Hepatocyte (in vitro differentiated cells): Measurements from ENCODE around the gene XCL1. TPM values are rescaled to one million over a fixed set of nuclear protein-coding genes. Genes with fewer than 3 reads are reported as not detected.

Experiments used
- DNase-seq: peaks from one replicate; pipeline ENCODE4 v3.0.0-alpha.2; 2016; ENCODE audit warnings: low spot score
- H2AFZ ChIP-seq: fragments of 200-600 bp; sonication (generic); 2 replicates; pipeline ENCODE4 v1.6.0; 2016; ENCODE audit warnings: antibody characterized with exemption, mild to moderate bottlenecking
- H3K27ac ChIP-seq: fragments of 200-600 bp; sonication (generic); 2 replicates; pipeline ENCODE4 v1.5.1; 2016; ENCODE audit warnings: mild to moderate bottlenecking
- H3K27me3 ChIP-seq: fragments of 200-600 bp; sonication (generic); 2 replicates; pipeline ENCODE4 v1.6.1; 2016
- H3K36me3 ChIP-seq: fragments of 200-600 bp; sonication (generic); replicated peaks from 2 replicates; pipeline ENCODE4 v1.5.1; 2016; ENCODE audit warnings: low read depth; ENCODE audit not compliant: insufficient read depth
- H3K4me1 ChIP-seq: fragments of 200-600 bp; sonication (generic); 2 replicates; pipeline ENCODE4 v1.5.1; 2016; ENCODE audit warnings: mild to moderate bottlenecking, moderate library complexity; ENCODE audit not compliant: insufficient read depth
- H3K4me2 ChIP-seq: fragments of 200-600 bp; sonication (generic); 2 replicates; pipeline ENCODE4 v1.6.0; 2016
- H3K4me3 ChIP-seq: fragments of 200-600 bp; sonication (generic); 2 replicates; pipeline ENCODE4 v1.5.1; 2016; ENCODE audit warnings: mild to moderate bottlenecking
- H3K79me2 ChIP-seq: fragments of 200-600 bp; sonication (generic); 2 replicates; pipeline ENCODE4 v1.6.0; 2017; ENCODE audit warnings: mild to moderate bottlenecking
- H3K9me2 ChIP-seq: fragments of 200-600 bp; sonication (generic); replicated peaks from 2 replicates; pipeline ENCODE4 v1.6.0; 2017; ENCODE audit warnings: mild to moderate bottlenecking; ENCODE audit not compliant: insufficient read depth
- H3K9me3 ChIP-seq: fragments of 200-600 bp; sonication (generic); 2 replicates; pipeline ENCODE4 v1.5.1; 2016; ENCODE audit warnings: low read depth, mild to moderate bottlenecking
- H4K20me1 ChIP-seq: fragments of 200-600 bp; sonication (generic); 2 replicates; pipeline ENCODE4 v1.6.0; 2016; ENCODE audit warnings: mild to moderate bottlenecking; ENCODE audit not compliant: insufficient read depth, poor library complexity, severe bottlenecking
- EZH2 ChIP-seq: fragments of 200-600 bp; sonication (generic); IDR thresholded peaks from 2 replicates; pipeline ENCODE4 v1.6.1; 2016; ENCODE audit warnings: antibody characterized with exemption, mild to moderate bottlenecking, borderline replicate concordance
- EZH2phosphoT487 ChIP-seq: fragments of 200-600 bp; sonication (generic); IDR thresholded peaks from one replicate; pipeline ENCODE4 v1.6.1; 2018; ENCODE audit warnings: antibody characterized with exemption, mild to moderate bottlenecking, low read depth, moderate library complexity; ENCODE audit not compliant: unreplicated experiment, severe bottlenecking
- WGBS: methylation state at CpG from one replicate; pipeline ENCODE4 v1.1.6; 2016; ENCODE audit warnings: low lambda C conversion rate; ENCODE audit errors: missing lambda C conversion rate; 5-methylcytosine and 5-hydroxymethylcytosine counted together
- polyA plus RNA-seq: library from polyadenylated mRNA; unstranded; fragments of >200 nt; fragmentation: Nextera tagmentation; extraction: Ambion mirVana; gene quantifications from 2 replicates; pipeline ENCODE4 v1.2.1, GENCODE V29; 2016
- total RNA-seq: library from RNA; depleted of rRNA; stranded (reverse); fragments of >200 nt; gene quantifications from 2 replicates; pipeline ENCODE4 v1.2.3, GENCODE V29; 2014
- TF ChIP-seq, protein P1 (sequence below): fragments of 200-600 bp; sonication (generic); IDR thresholded peaks from 2 replicates; pipeline ENCODE4 v1.5.1; 2016; ENCODE audit warnings: antibody characterized with exemption, mild to moderate bottlenecking; ENCODE audit not compliant: poor library complexity

The XCL1 gene
- total and polyA plus RNA-seq, 2 experiments from 2014 or later = 0.23 to 0.24 TPM

DNA sequence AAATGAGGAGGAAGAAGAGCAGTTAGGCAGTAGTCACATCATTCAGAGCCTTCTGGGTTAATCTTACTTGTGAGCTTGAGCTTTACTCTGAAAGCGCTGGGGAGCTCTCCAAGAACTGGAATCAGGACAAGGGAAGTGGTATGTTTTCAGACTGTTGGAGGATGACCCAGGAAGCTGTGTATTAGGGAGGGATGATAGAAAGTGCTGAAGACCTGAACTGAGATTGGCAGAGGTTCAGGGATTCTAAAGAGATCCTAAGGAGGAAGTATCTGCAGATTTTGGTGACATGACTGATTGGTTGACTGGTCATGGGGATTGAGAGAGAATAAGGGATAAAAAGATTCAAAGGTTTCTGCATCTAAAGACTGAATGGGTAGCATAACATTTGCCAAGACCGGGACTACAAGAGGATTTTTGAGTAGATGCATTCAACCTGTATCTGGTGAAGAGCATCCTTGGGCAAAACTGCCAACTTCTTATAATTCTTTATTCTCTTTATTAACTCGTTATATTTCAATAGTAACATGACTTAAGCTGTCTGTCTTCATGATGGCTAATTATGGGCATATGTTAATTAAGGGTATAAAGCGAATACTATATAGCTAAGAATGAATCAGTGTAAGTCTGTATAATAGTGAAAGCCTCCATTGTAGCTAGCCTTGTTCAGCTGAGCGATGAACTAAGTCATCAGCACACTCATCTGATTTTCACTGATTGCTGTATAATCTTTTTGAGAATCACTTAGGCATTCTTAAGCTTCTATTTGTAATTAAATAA is 41.8 kb downstream of the XCL1 start:
- no peak overlapping the region for H3K4me3 ChIP-seq
- WGBS = 84% methylated on average over 5 of the region's 5 CpGs
- H3K36me3 ChIP-seq = no peaks in the 10 kb centered on the region
- H3K4me1 ChIP-seq = peaks cover 17% of the 10 kb centered on the region
- TF ChIP-seq, protein P1, sequence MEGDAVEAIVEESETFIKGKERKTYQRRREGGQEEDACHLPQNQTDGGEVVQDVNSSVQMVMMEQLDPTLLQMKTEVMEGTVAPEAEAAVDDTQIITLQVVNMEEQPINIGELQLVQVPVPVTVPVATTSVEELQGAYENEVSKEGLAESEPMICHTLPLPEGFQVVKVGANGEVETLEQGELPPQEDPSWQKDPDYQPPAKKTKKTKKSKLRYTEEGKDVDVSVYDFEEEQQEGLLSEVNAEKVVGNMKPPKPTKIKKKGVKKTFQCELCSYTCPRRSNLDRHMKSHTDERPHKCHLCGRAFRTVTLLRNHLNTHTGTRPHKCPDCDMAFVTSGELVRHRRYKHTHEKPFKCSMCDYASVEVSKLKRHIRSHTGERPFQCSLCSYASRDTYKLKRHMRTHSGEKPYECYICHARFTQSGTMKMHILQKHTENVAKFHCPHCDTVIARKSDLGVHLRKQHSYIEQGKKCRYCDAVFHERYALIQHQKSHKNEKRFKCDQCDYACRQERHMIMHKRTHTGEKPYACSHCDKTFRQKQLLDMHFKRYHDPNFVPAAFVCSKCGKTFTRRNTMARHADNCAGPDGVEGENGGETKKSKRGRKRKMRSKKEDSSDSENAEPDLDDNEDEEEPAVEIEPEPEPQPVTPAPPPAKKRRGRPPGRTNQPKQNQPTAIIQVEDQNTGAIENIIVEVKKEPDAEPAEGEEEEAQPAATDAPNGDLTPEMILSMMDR = no peak
- TF ChIP-seq EZH2phosphoT487 (no peak), EZH2 (no peak)
- H3K27ac ChIP-seq = no peak overlapping the region
- no peaks in the 10 kb centered on the region for H3K9me2 ChIP-seq
- no peak overlapping the region for H2AFZ ChIP-seq
- DNase-seq = no peak
- no peaks in the 10 kb centered on the region for H4K20me1 ChIP-seq
- no peaks in the 10 kb centered on the region for H3K79me2 ChIP-seq
- no peaks in the 10 kb centered on the region for H3K27me3 ChIP-seq
- no peak overlapping the region for H3K4me2 ChIP-seq
- no peaks in the 10 kb centered on the region for H3K9me3 ChIP-seq

DNA sequence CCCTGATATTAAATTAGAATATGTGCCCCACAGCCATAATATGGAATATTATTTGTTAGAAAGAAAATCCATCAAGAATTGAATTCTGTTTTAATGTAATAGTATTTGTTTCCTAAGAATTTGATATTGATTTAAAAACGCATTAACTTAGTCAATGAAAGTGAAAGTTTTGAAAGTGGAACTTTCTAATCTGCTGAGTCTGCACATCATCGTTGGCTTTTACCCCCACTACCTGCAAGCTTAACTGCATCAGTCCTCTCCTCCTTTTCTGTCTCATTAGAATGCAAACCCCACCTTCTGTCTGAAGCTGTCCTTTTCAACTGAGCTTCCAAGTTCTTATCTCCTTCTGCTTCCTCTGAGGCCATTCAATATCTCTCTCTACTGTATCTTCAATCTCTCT is 42.5 kb downstream of the XCL1 start:
- DNase-seq = no peak
- Histone ChIP-seq H3K79me2 (no peaks in the 10 kb centered on the region), H3K9me2 (no peaks in the 10 kb centered on the region), H4K20me1 (no peaks in the 10 kb centered on the region), H3K9me3 (no peaks in the 10 kb centered on the region), H3K36me3 (no peaks in the 10 kb centered on the region), H2AFZ (no peak overlapping the region), H3K4me3 (no peak overlapping the region), H3K27ac (no peak overlapping the region), H3K27me3 (no peaks in the 10 kb centered on the region), H3K4me2 (no peak overlapping the region), H3K4me1 (peaks cover 14% of the 10 kb centered on the region)
- 81% methylated on average over 2 of the region's 2 CpGs for WGBS
- TF ChIP-seq, protein P1 = no peak

DNA sequence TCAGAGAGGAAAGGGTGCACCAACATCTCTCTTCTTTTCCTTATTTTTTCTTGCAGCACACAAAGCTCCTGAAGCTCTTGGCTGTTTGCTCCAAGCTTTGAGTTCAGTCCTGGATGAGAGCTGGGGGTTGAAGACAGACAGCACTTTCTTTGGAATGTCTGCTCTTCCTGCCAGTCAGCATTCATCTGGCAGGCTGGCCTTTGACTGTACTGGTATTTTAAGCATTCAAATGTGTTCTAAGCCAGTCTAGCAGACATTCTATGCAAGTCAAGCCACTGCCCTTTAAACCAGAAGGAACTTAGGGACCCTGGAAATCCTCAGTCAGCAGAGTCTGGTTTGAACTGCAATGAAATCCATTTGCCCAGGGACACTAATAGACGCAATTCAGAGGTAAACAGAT is 45.0 kb downstream of the XCL1 start:
- TF ChIP-seq EZH2phosphoT487 (no peak), EZH2 (no peak)
- TF ChIP-seq, protein P1 = no peak
- Histone ChIP-seq H3K9me2 (no peaks in the 10 kb centered on the region), H3K36me3 (no peaks in the 10 kb centered on the region), H3K27me3 (no peaks in the 10 kb centered on the region), H3K4me3 (no peak overlapping the region), H3K27ac (peak overlapping the region; percentile 49), H2AFZ (peak overlapping the region; percentile 17), H3K4me2 (no peak overlapping the region), H3K4me1 (peaks cover 11% of the 10 kb centered on the region), H3K9me3 (no peaks in the 10 kb centered on the region), H4K20me1 (no peaks in the 10 kb centered on the region), H3K79me2 (no peaks in the 10 kb centered on the region)
- WGBS = 59% methylated on average over 1 of the region's 1 CpG
- peak; percentile 37 for DNase-seq
